OCI-LY1 (cell line): ENCODE data around the gene C4orf46.

ENCODE experiments used
- H2AFZ ChIP-seq: fragments of 200-600 bp; sonication (generic), shearing (Covaris generic); 2 replicates; pipeline ENCODE4 v1.6.0; 2014; ENCODE audit warnings: antibody characterized with exemption, mild to moderate bottlenecking, low read length
- H3F3A ChIP-seq: fragments of 200-600 bp; sonication (generic), shearing (Covaris generic); 2 replicates; pipeline ENCODE4 v1.6.0; 2014; ENCODE audit warnings: mild to moderate bottlenecking, antibody characterized with exemption, low read length, moderate library complexity; ENCODE audit not compliant: insufficient read depth
- H3K27ac ChIP-seq: fragments of 200-600 bp; sonication (generic); 2 replicates; pipeline ENCODE4 v1.5.1; 2014; ENCODE audit warnings: low read length, mixed run types, mild to moderate bottlenecking, low read depth; ENCODE audit not compliant: poor library complexity, severe bottlenecking
- H3K27me3 ChIP-seq: fragments of 200-600 bp; sonication (generic); 2 replicates; pipeline ENCODE4 v1.6.0; 2014; ENCODE audit warnings: antibody characterized with exemption, mild to moderate bottlenecking, low read length, moderate library complexity; ENCODE audit not compliant: insufficient read depth
- H3K36me3 ChIP-seq: fragments of 200-600 bp; sonication (generic); 2 replicates; pipeline ENCODE4 v1.6.1; 2014; ENCODE audit warnings: mild to moderate bottlenecking, antibody characterized with exemption, low read length, moderate library complexity, mixed read lengths; ENCODE audit not compliant: insufficient read depth
- H3K4me1 ChIP-seq: fragments of 200-600 bp; sonication (generic); 2 replicates; pipeline ENCODE4 v1.5.1; 2014; ENCODE audit warnings: mild to moderate bottlenecking, low read length, moderate library complexity; ENCODE audit not compliant: insufficient read depth, severe bottlenecking
- H3K4me2 ChIP-seq: fragments of 200-600 bp; sonication (generic), shearing (Covaris generic); 2 replicates; pipeline ENCODE4 v1.6.1; 2014; ENCODE audit warnings: low read length
- H3K4me3 ChIP-seq: fragments of 200-600 bp; sonication (generic); 2 replicates; pipeline ENCODE4 v1.5.1; 2014; ENCODE audit warnings: low read length, low read depth, mild to moderate bottlenecking, mixed read lengths; ENCODE audit not compliant: poor library complexity, severe bottlenecking
- H3K79me2 ChIP-seq: fragments of 200-600 bp; shearing (Covaris generic); 2 replicates; pipeline ENCODE4 v1.6.1; 2016; ENCODE audit warnings: mixed run types, low read length, mixed read lengths; ENCODE audit not compliant: insufficient read depth
- H3K9ac ChIP-seq: fragments of 200-600 bp; sonication (generic), shearing (Covaris generic); 2 replicates; pipeline ENCODE4 v1.6.1; 2014; ENCODE audit warnings: mild to moderate bottlenecking, low read length, mixed read lengths
- H3K9me2 ChIP-seq: fragments of 200-600 bp; sonication (generic), shearing (Covaris generic); 2 replicates; pipeline ENCODE4 v1.6.1; 2014; ENCODE audit warnings: low read depth, mild to moderate bottlenecking, low read length, mixed read lengths
- H3K9me3 ChIP-seq: fragments of 200-600 bp; shearing (Covaris generic); 2 replicates; pipeline ENCODE4 v1.6.1; 2014; ENCODE audit warnings: low read length, mixed read lengths
- H4K20me1 ChIP-seq: fragments of 200-600 bp; sonication (generic), shearing (Covaris generic); 2 replicates; pipeline ENCODE4 v1.6.0; 2016; ENCODE audit warnings: mild to moderate bottlenecking, low read length; ENCODE audit not compliant: insufficient read depth
- CTCF ChIP-seq: fragments of 200-600 bp; sonication (generic), shearing (Covaris generic); IDR thresholded peaks from 2 replicates; pipeline ENCODE4 v1.5.1; 2017; ENCODE audit warnings: mild to moderate bottlenecking, antibody characterized with exemption, low read length, moderate library complexity, mixed read lengths
- EZH2 ChIP-seq: fragments of 200-600 bp; sonication (generic), shearing (Covaris generic); IDR thresholded peaks from 2 replicates; pipeline ENCODE4 v1.8.0; 2017; ENCODE audit warnings: borderline replicate concordance, mixed run types, mild to moderate bottlenecking, antibody characterized with exemption, low read length, moderate library complexity, mixed read lengths

The C4orf46 gene

GRCh38 chr4:158670975-158671664 is 567 bp downstream of the C4orf46 start:
- peaks cover 16% of the 10 kb centered on the region for H3K79me2 ChIP-seq

GRCh38 chr4:158669310-158669709 is 2.4 kb downstream of the C4orf46 start:
- H3F3A ChIP-seq, result no peaks in the 10 kb centered on the region
- H3K27me3 ChIP-seq, result no peaks in the 10 kb centered on the region
- no peak overlapping the region for H2AFZ ChIP-seq
- no peak overlapping the region for H3K27ac ChIP-seq
- H3K4me3 ChIP-seq, result no peak overlapping the region
- H3K4me1 ChIP-seq, result peaks cover 23% of the 10 kb centered on the region
- H3K79me2 ChIP-seq, result peaks cover 16% of the 10 kb centered on the region
- H3K4me2 ChIP-seq, result no peak overlapping the region
- TF ChIP-seq CTCF (no peak), EZH2 (no peak)
- no peaks in the 10 kb centered on the region for H3K36me3 ChIP-seq
- no peaks in the 10 kb centered on the region for H3K9me3 ChIP-seq
- no peaks in the 10 kb centered on the region for H4K20me1 ChIP-seq
- H3K9ac ChIP-seq, result no peak overlapping the region
- no peaks in the 10 kb centered on the region for H3K9me2 ChIP-seq

More at GRCh38 chr4:158670975-158671664, 567 bp downstream of the C4orf46 start:
- Histone ChIP-seq H3K4me3 (peak overlapping the region; percentile 87), H3K27me3 (no peaks in the 10 kb centered on the region), H4K20me1 (no peaks in the 10 kb centered on the region), H3K36me3 (no peaks in the 10 kb centered on the region), H3K9me2 (no peaks in the 10 kb centered on the region), H3K4me1 (peaks cover 23% of the 10 kb centered on the region), H3F3A (no peaks in the 10 kb centered on the region), H2AFZ (no peak overlapping the region), H3K9ac (peak overlapping the region; percentile 86), H3K4me2 (peak overlapping the region; percentile 86), H3K9me3 (no peaks in the 10 kb centered on the region), H3K27ac (peak overlapping the region; percentile 72)
- TF ChIP-seq CTCF (no peak), EZH2 (no peak)

GRCh38 chr4:158667651-158668198 is 4.0 kb downstream of the C4orf46 start:
- H3F3A ChIP-seq, result no peaks in the 10 kb centered on the region

More at GRCh38 chr4:158667651-158668198, 4.0 kb downstream of the C4orf46 start:
- Histone ChIP-seq H3K9me3 (no peaks in the 10 kb centered on the region), H3K36me3 (no peaks in the 10 kb centered on the region), H3K4me1 (peaks cover 13% of the 10 kb centered on the region), H3K9ac (no peak overlapping the region), H4K20me1 (no peaks in the 10 kb centered on the region), H3K4me3 (no peak overlapping the region), H3K79me2 (peaks cover 16% of the 10 kb centered on the region), H3K27ac (no peak overlapping the region), H3K27me3 (no peaks in the 10 kb centered on the region), H3K9me2 (no peaks in the 10 kb centered on the region), H3K4me2 (no peak overlapping the region), H2AFZ (no peak overlapping the region)
- TF ChIP-seq EZH2 (no peak), CTCF (peak; percentile 40)
